Activated CD4-positive, alpha-beta T cell treated with anti-CD3 and anti-CD28 coated beads, Interleukin-2, amount 50 U/mL, for 48 hours (primary cell): Measurements from ENCODE around the gene SREK1IP1.

Experiments used
- DNase-seq, 2 experiments: peaks; one replicate each; pipeline ENCODE4 v3.0.0-alpha.2; 2020

The SREK1IP1 gene

GRCh38 chr5:64768358-64769312 lies at the start of gene SREK1IP1, which contains the start of gene CWC27:
Gene SREK1IP1 (minus strand): TSS chr5:64768691. CDS start chr5:64768517, 174 bp downstream.
Gene CWC27 (plus strand): TSS chr5:64768930. CDS start chr5:64769147, 217 bp downstream.
- peak; percentile 81 to 84 for DNase-seq

GRCh38 chr5:64818245-64818644 lies 49.8 kb upstream of the SREK1IP1 start:
- no peak for DNase-seq

- DNase-seq: no peak
These were observed 45.6 kb upstream of the SREK1IP1 start for GRCh38 chr5:64814073-64814472.

- no peak for DNase-seq
These were observed 42.7 kb upstream of the SREK1IP1 start for GRCh38 chr5:64811050-64811640.

GRCh38 chr5:64807520-64807919 lies 39.0 kb upstream of the SREK1IP1 start:
- no peak for DNase-seq

- DNase-seq: no peak
These were observed 38.0 kb upstream of the SREK1IP1 start for GRCh38 chr5:64806537-64806936.

- no peak for DNase-seq
These were observed 32.4 kb upstream of the SREK1IP1 start for GRCh38 chr5:64800926-64801325.

- DNase-seq: no peak
These were observed 27.8 kb upstream of the SREK1IP1 start for GRCh38 chr5:64796301-64796700.

GRCh38 chr5:64794053-64794770 lies 25.7 kb upstream of the SREK1IP1 start:
- DNase-seq: no peak

- no peak for DNase-seq
These were observed 24.0 kb upstream of the SREK1IP1 start for GRCh38 chr5:64792469-64792868.

- DNase-seq: no peak
These were observed 21.7 kb upstream of the SREK1IP1 start for GRCh38 chr5:64790210-64790609.

- no peak for DNase-seq
These were observed 21.0 kb upstream of the SREK1IP1 start for GRCh38 chr5:64789457-64789856.

GRCh38 chr5:64788156-64788555 lies 19.7 kb upstream of the SREK1IP1 start:
- DNase-seq: no peak

GRCh38 chr5:64786372-64786771 lies 17.9 kb upstream of the SREK1IP1 start:
- DNase-seq: no peak

- peak; percentile 65 to 77 for DNase-seq
These were observed 16.0 kb upstream of the SREK1IP1 start for GRCh38 chr5:64784451-64785025.

- DNase-seq: no peak
These were observed 6.8 kb upstream of the SREK1IP1 start for GRCh38 chr5:64775291-64775690.

- DNase-seq: no peak
These were observed 5.0 kb upstream of the SREK1IP1 start for GRCh38 chr5:64773533-64773932.

GRCh38 chr5:64771736-64772135 lies 3.2 kb upstream of the SREK1IP1 start:
- no peak for DNase-seq

- no peak for DNase-seq
These were observed 1.4 kb upstream of the SREK1IP1 start for GRCh38 chr5:64769855-64770254.

GRCh38 chr5:64767959-64768357 lies 533 bp downstream of the SREK1IP1 start:
- DNase-seq: peak; percentile 22 to 27

GRCh38 chr5:64766941-64767340 lies 1.6 kb downstream of the SREK1IP1 start:
- no peak for DNase-seq

GRCh38 chr5:64765804-64766504 lies 2.5 kb downstream of the SREK1IP1 start:
- no peak for DNase-seq
